OCI-LY1 (cell line): ENCODE data around the gene ARF6.

Experiments
- H2AFZ ChIP-seq: fragments of 200-600 bp; sonication (generic), shearing (Covaris generic); 2 replicates; pipeline ENCODE4 v1.6.0; 2014; ENCODE audit warnings: antibody characterized with exemption, mild to moderate bottlenecking, low read length
- H3F3A ChIP-seq: fragments of 200-600 bp; sonication (generic), shearing (Covaris generic); 2 replicates; pipeline ENCODE4 v1.6.0; 2014; ENCODE audit warnings: mild to moderate bottlenecking, antibody characterized with exemption, low read length, moderate library complexity; ENCODE audit not compliant: insufficient read depth
- H3K27ac ChIP-seq: fragments of 200-600 bp; sonication (generic); 2 replicates; pipeline ENCODE4 v1.5.1; 2014; ENCODE audit warnings: low read length, mixed run types, mild to moderate bottlenecking, low read depth; ENCODE audit not compliant: poor library complexity, severe bottlenecking
- H3K27me3 ChIP-seq: fragments of 200-600 bp; sonication (generic); 2 replicates; pipeline ENCODE4 v1.6.0; 2014; ENCODE audit warnings: antibody characterized with exemption, mild to moderate bottlenecking, low read length, moderate library complexity; ENCODE audit not compliant: insufficient read depth
- H3K36me3 ChIP-seq: fragments of 200-600 bp; sonication (generic); 2 replicates; pipeline ENCODE4 v1.6.1; 2014; ENCODE audit warnings: mild to moderate bottlenecking, antibody characterized with exemption, low read length, moderate library complexity, mixed read lengths; ENCODE audit not compliant: insufficient read depth
- H3K4me1 ChIP-seq: fragments of 200-600 bp; sonication (generic); 2 replicates; pipeline ENCODE4 v1.5.1; 2014; ENCODE audit warnings: mild to moderate bottlenecking, low read length, moderate library complexity; ENCODE audit not compliant: insufficient read depth, severe bottlenecking
- H3K4me2 ChIP-seq: fragments of 200-600 bp; sonication (generic), shearing (Covaris generic); 2 replicates; pipeline ENCODE4 v1.6.1; 2014; ENCODE audit warnings: low read length
- H3K4me3 ChIP-seq: fragments of 200-600 bp; sonication (generic); 2 replicates; pipeline ENCODE4 v1.5.1; 2014; ENCODE audit warnings: low read length, low read depth, mild to moderate bottlenecking, mixed read lengths; ENCODE audit not compliant: poor library complexity, severe bottlenecking
- H3K79me2 ChIP-seq: fragments of 200-600 bp; shearing (Covaris generic); 2 replicates; pipeline ENCODE4 v1.6.1; 2016; ENCODE audit warnings: mixed run types, low read length, mixed read lengths; ENCODE audit not compliant: insufficient read depth
- H3K9ac ChIP-seq: fragments of 200-600 bp; sonication (generic), shearing (Covaris generic); 2 replicates; pipeline ENCODE4 v1.6.1; 2014; ENCODE audit warnings: mild to moderate bottlenecking, low read length, mixed read lengths
- H3K9me2 ChIP-seq: fragments of 200-600 bp; sonication (generic), shearing (Covaris generic); 2 replicates; pipeline ENCODE4 v1.6.1; 2014; ENCODE audit warnings: low read depth, mild to moderate bottlenecking, low read length, mixed read lengths
- H3K9me3 ChIP-seq: fragments of 200-600 bp; shearing (Covaris generic); 2 replicates; pipeline ENCODE4 v1.6.1; 2014; ENCODE audit warnings: low read length, mixed read lengths
- H4K20me1 ChIP-seq: fragments of 200-600 bp; sonication (generic), shearing (Covaris generic); 2 replicates; pipeline ENCODE4 v1.6.0; 2016; ENCODE audit warnings: mild to moderate bottlenecking, low read length; ENCODE audit not compliant: insufficient read depth
- CTCF ChIP-seq: fragments of 200-600 bp; sonication (generic), shearing (Covaris generic); IDR thresholded peaks from 2 replicates; pipeline ENCODE4 v1.5.1; 2017; ENCODE audit warnings: mild to moderate bottlenecking, antibody characterized with exemption, low read length, moderate library complexity, mixed read lengths
- EZH2 ChIP-seq: fragments of 200-600 bp; sonication (generic), shearing (Covaris generic); IDR thresholded peaks from 2 replicates; pipeline ENCODE4 v1.8.0; 2017; ENCODE audit warnings: borderline replicate concordance, mixed run types, mild to moderate bottlenecking, antibody characterized with exemption, low read length, moderate library complexity, mixed read lengths

The ARF6 gene

GRCh38 chr14:49924852-49925251 lies 32.0 kb downstream of the ARF6 start:
- H3K4me2 ChIP-seq = no peak overlapping the region
- TF ChIP-seq EZH2 (no peak), CTCF (no peak)

GRCh38 chr14:49926803-49927202 lies 33.9 kb downstream of the ARF6 start:
- Histone ChIP-seq H2AFZ (no peak overlapping the region), H4K20me1 (no peaks in the 10 kb centered on the region), H3K4me1 (peaks cover 40% of the 10 kb centered on the region), H3K4me2 (no peak overlapping the region), H3K36me3 (no peaks in the 10 kb centered on the region), H3K27me3 (no peaks in the 10 kb centered on the region), H3K79me2 (no peaks in the 10 kb centered on the region), H3K9me2 (no peaks in the 10 kb centered on the region), H3K4me3 (no peak overlapping the region), H3K9ac (no peak overlapping the region), H3F3A (no peaks in the 10 kb centered on the region), H3K27ac (no peak overlapping the region), H3K9me3 (no peaks in the 10 kb centered on the region)
- TF ChIP-seq EZH2 = no peak
- no peak for TF ChIP-seq CTCF

More at GRCh38 chr14:49924852-49925251, 32.0 kb downstream of the ARF6 start:
- Histone ChIP-seq H3K9me2 (no peaks in the 10 kb centered on the region), H3K27me3 (no peaks in the 10 kb centered on the region), H2AFZ (no peak overlapping the region), H3K4me3 (no peak overlapping the region), H3K79me2 (no peaks in the 10 kb centered on the region), H3F3A (no peaks in the 10 kb centered on the region), H3K36me3 (no peaks in the 10 kb centered on the region), H3K4me1 (peaks cover 28% of the 10 kb centered on the region), H3K9me3 (no peaks in the 10 kb centered on the region), H3K9ac (no peak overlapping the region), H4K20me1 (no peaks in the 10 kb centered on the region), H3K27ac (no peak overlapping the region)

GRCh38 chr14:49928015-49928414 lies 35.1 kb downstream of the ARF6 start:
- no peaks in the 10 kb centered on the region for H3K79me2 ChIP-seq
- no peak overlapping the region for H3K27ac ChIP-seq
- H4K20me1 ChIP-seq = no peaks in the 10 kb centered on the region
- H3K4me2 ChIP-seq = no peak overlapping the region
- H3K9me3 ChIP-seq = no peaks in the 10 kb centered on the region
- no peaks in the 10 kb centered on the region for H3K36me3 ChIP-seq
- H3F3A ChIP-seq = no peaks in the 10 kb centered on the region
- H3K4me1 ChIP-seq = peaks cover 35% of the 10 kb centered on the region
- no peak for TF ChIP-seq CTCF
- TF ChIP-seq EZH2 = no peak
- no peak overlapping the region for H3K4me3 ChIP-seq
- H3K27me3 ChIP-seq = no peaks in the 10 kb centered on the region
- no peak overlapping the region for H3K9ac ChIP-seq
- no peak overlapping the region for H2AFZ ChIP-seq
- no peaks in the 10 kb centered on the region for H3K9me2 ChIP-seq
